Inflammatory macrophage (primary cell): Measurements from ENCODE around the gene GLO1.
A peak's percentile ranks its signal among the peaks of the same experiment; 100 is the strongest.

Experiments used
- DNase-seq, 2 donors: peaks; one replicate each; pipeline ENCODE4 v3.0.0-alpha.2; 2020 to 2022
- total RNA-seq, 18 experiments: gene quantifications; one replicate each; lab custom pipeline; 2026; ENCODE audit warnings: mixed read lengths in 6 of 18, inconsistent platforms in 2 of 18; lab: John Stamatoyannopoulos, UW

The GLO1 gene
- total RNA-seq = 79.5 to 177 (median 115) reads per million in 18 experiments

GRCh38 chr6:38702558-38703397 is at the start of gene GLO1:
TSS of gene GLO1 (minus strand) at chr6:38703145. CDS start at chr6:38703054, 91 bp downstream.
- peak; percentile 98 to 99 for DNase-seq

- DNase-seq = no peak
Measured at GRCh38 chr6:38750968-38751615, 48.1 kb upstream of the GLO1 start.

GRCh38 chr6:38749473-38749872 is 46.5 kb upstream of the GLO1 start:
- DNase-seq = no peak

GRCh38 chr6:38739532-38739931 is 36.6 kb upstream of the GLO1 start:
- DNase-seq = no peak

GRCh38 chr6:38738261-38738660 is 35.3 kb upstream of the GLO1 start:
- DNase-seq = no peak

- no peak for DNase-seq
Measured at GRCh38 chr6:38736951-38737350, 34.0 kb upstream of the GLO1 start.

GRCh38 chr6:38730140-38730862 is 27.4 kb upstream of the GLO1 start:
- no peak for DNase-seq

GRCh38 chr6:38728203-38728602 is 25.3 kb upstream of the GLO1 start:
- no peak for DNase-seq

GRCh38 chr6:38725414-38726183 is 22.7 kb upstream of the GLO1 start:
- no peak for DNase-seq

GRCh38 chr6:38724343-38724742 is 21.4 kb upstream of the GLO1 start:
- no peak for DNase-seq

- no peak for DNase-seq
Measured at GRCh38 chr6:38723783-38724182, 20.8 kb upstream of the GLO1 start.

- no peak for DNase-seq
Measured at GRCh38 chr6:38722727-38723334, 19.9 kb upstream of the GLO1 start.

GRCh38 chr6:38722038-38722437 is 19.1 kb upstream of the GLO1 start:
- no peak for DNase-seq

GRCh38 chr6:38720295-38720694 is 17.4 kb upstream of the GLO1 start:
- DNase-seq = no peak

- no peak for DNase-seq
Measured at GRCh38 chr6:38719358-38719757, 16.4 kb upstream of the GLO1 start.

- no peak for DNase-seq
Measured at GRCh38 chr6:38716825-38717224, 13.9 kb upstream of the GLO1 start.

- DNase-seq = no peak
Measured at GRCh38 chr6:38715016-38715689, 12.2 kb upstream of the GLO1 start, which contains the start of gene DNAH8. TSS of gene DNAH8 (plus strand) at chr6:38715311. CDS start at chr6:38722810, 7,499 bp downstream.

- peak; percentile 11 to 28 for DNase-seq
Measured at GRCh38 chr6:38714239-38715015, 11.5 kb upstream of the GLO1 start.

- DNase-seq = peak; percentile 17 to 53
Measured at GRCh38 chr6:38713812-38714211, 10.9 kb upstream of the GLO1 start.

GRCh38 chr6:38708496-38708895 is 5.6 kb upstream of the GLO1 start:
- no peak for DNase-seq

GRCh38 chr6:38705924-38706323 is 3.0 kb upstream of the GLO1 start:
- no peak for DNase-seq
